Sigmoid colon (tissue), 7 donors: ENCODE data around the gene ARHGAP8. TPM values are rescaled to one million over a fixed set of nuclear protein-coding genes. Genes with fewer than 3 reads are reported as not detected.

Experiments used
- DNase-seq: peaks from one replicate; pipeline ENCODE4 v3.0.0-alpha.2; 2019
- H3K27ac ChIP-seq, 4 donors: fragments of 200-600 bp; sonication (generic); one replicate each; pipeline ENCODE4 v1.5.1; 2016 to 2019; ENCODE audit warnings: mild to moderate bottlenecking in 1 of 4
- H3K27me3 ChIP-seq, 3 donors: fragments of 200-600 bp; sonication (generic); one replicate each; pipeline ENCODE4 v1.5.1; 2019; ENCODE audit warnings: mild to moderate bottlenecking in 1 of 3
- H3K36me3 ChIP-seq, 4 donors: fragments of 200-600 bp; sonication (generic); one replicate each; pipeline ENCODE4 v1.5.1; 2016 to 2019
- H3K4me1 ChIP-seq, 4 donors: fragments of 200-600 bp; sonication (generic); one replicate each; pipeline ENCODE4 v1.5.1; 2017 to 2019
- H3K4me3 ChIP-seq, 4 donors: fragments of 200-600 bp; sonication (generic); one replicate each; pipeline ENCODE4 v1.5.1; 2017 to 2019; ENCODE audit warnings: mild to moderate bottlenecking in 2 of 4, moderate library complexity in 1 of 4
- H3K9me3 ChIP-seq, 4 donors: fragments of 200-600 bp in 3 of 4; sonication (generic) in 3 of 4; one replicate each; pipeline versions ENCODE4 v1.5.1 to v1.6.1; 2013 to 2019
- CTCF ChIP-seq, 4 experiments: fragments of 450-650 bp in 3 of 4; fragments of 200-600 bp in 1 of 4; IDR thresholded peaks; one replicate each; pipeline ENCODE4 v1.5.1; 2016 to 2019; ENCODE audit warnings: antibody characterized with exemption in 4 of 4, mild to moderate bottlenecking in 3 of 4, moderate library complexity in 2 of 4
- EP300 ChIP-seq, 4 donors: sonication (generic); formaldehyde crosslinking; IDR thresholded peaks; one replicate each; pipeline ENCODE4 v1.6.1; 2017; ENCODE audit warnings: antibody characterized with exemption in 4 of 4
- POLR2A ChIP-seq, 2 donors: fragments of 450-650 bp; IDR thresholded peaks; one replicate each; pipeline ENCODE4 v1.6.1; 2016; ENCODE audit warnings: antibody characterized with exemption in 2 of 2, mild to moderate bottlenecking in 2 of 2, moderate library complexity in 2 of 2
- POLR2AphosphoS5 ChIP-seq, 4 donors: sonication (generic); formaldehyde crosslinking; IDR thresholded peaks; one replicate each; pipeline ENCODE4 v1.6.1; 2017; ENCODE audit warnings: antibody characterized with exemption in 4 of 4
- WGBS, 2 donors: extraction: QIAGEN DNeasy Blood & Tissue Kit; methylation state at CpG; one replicate each; pipeline ENCODE4 v1.1.7; 2013; 5-methylcytosine and 5-hydroxymethylcytosine counted together
- intact Hi-C: fragments of 100-400 bp; cut with DNase I; formaldehyde crosslinking; loops from one replicate; pipeline ENCODE4 v1.15.1; 2023
- polyA plus RNA-seq, 3 donors: library from polyadenylated mRNA; stranded (reverse); fragments of 200-250 nt; gene quantifications; one replicate each; pipeline ENCODE4 v1.2.3, GENCODE V29; 2013
- total RNA-seq, 4 donors: library from RNA; depleted of rRNA; stranded (reverse); fragments of >200 nt; gene quantifications; one replicate each; pipeline ENCODE4 v1.1.0, GENCODE V29; 2016
- donor health status: healthy with polysubstance abuse.
- donor health status: Bipolar disorder and iron deficiency.
- donor health status: healthy.

ARHGAP8 gene
- total and polyA plus RNA-seq, 7 donors: 0.66 to 30.9 (median 6.0) TPM; not detected in 1

- Histone ChIP-seq H3K27me3 (peaks cover 7 to 33% (median 9%) of the 10 kb centered on the region in 3 donors), H3K4me1 (peaks cover 0 to 16% (median 15%) of the 10 kb centered on the region in 4 donors), H3K36me3 (no peaks in the 10 kb centered on the region), H3K9me3 (no peaks in the 10 kb centered on the region), H3K27ac (no peak overlapping the region), H3K4me3 (no peak overlapping the region)
- DNase-seq: no peak
- 55 to 83% methylated on average over 14 of the region's 14 CpGs for WGBS, 2 donors
- TF ChIP-seq EP300 (IDR thresholded peaks at IDR 0.05) (no peak), CTCF (IDR thresholded peaks at IDR 0.05) (no peak), POLR2A (IDR thresholded peaks at IDR 0.05) (no peak), POLR2AphosphoS5 (IDR thresholded peaks at IDR 0.05) (no peak)
- intact Hi-C loops: no loop called here
These were observed 18.8 kb upstream of the ARHGAP8 start for GRCh38 chr22:44733426-44734106.

GRCh38 chr22:44734278-44734677, 18.1 kb upstream of the ARHGAP8 start:
- H3K9me3 ChIP-seq: no peaks in the 10 kb centered on the region
- intact Hi-C loops: no loop called here
- TF ChIP-seq POLR2AphosphoS5 (IDR thresholded peaks at IDR 0.05) (no peak), EP300 (IDR thresholded peaks at IDR 0.05) (no peak), POLR2A (IDR thresholded peaks at IDR 0.05) (no peak), CTCF (IDR thresholded peaks at IDR 0.05) (no peak)
- no peak overlapping the region for H3K27ac ChIP-seq
- peaks cover 0 to 9% (median 8%) of the 10 kb centered on the region in 4 donors for H3K4me1 ChIP-seq
- H3K36me3 ChIP-seq: no peaks in the 10 kb centered on the region
- 72 to 78% methylated on average over 8 of the region's 8 CpGs for WGBS, 2 donors
- DNase-seq: no peak
- no peak overlapping the region for H3K4me3 ChIP-seq
- peaks cover 7 to 40% (median 9%) of the 10 kb centered on the region in 3 donors for H3K27me3 ChIP-seq

GRCh38 chr22:44734801-44735517, 17.4 kb upstream of the ARHGAP8 start:
- WGBS, 2 donors: 83 to 85% methylated on average over 23 of the region's 23 CpGs
- H3K4me3 ChIP-seq: no peak overlapping the region
- H3K27ac ChIP-seq: no peak overlapping the region
- TF ChIP-seq CTCF (IDR thresholded peaks at IDR 0.05) (no peak), POLR2AphosphoS5 (IDR thresholded peaks at IDR 0.05) (no peak), POLR2A (IDR thresholded peaks at IDR 0.05) (no peak), EP300 (IDR thresholded peaks at IDR 0.05) (no peak)
- intact Hi-C loops: loop anchor here (1.0 kb wide), 1 partner anchor 38 kb away; no protein-coding TSS in a partner anchor
- no peaks in the 10 kb centered on the region for H3K9me3 ChIP-seq
- H3K36me3 ChIP-seq: no peaks in the 10 kb centered on the region
- DNase-seq: no peak
- peaks cover 7 to 42% (median 9%) of the 10 kb centered on the region in 3 donors for H3K27me3 ChIP-seq
- H3K4me1 ChIP-seq: peaks cover 0 to 3% (median 1%) of the 10 kb centered on the region in 4 donors

GRCh38 chr22:44735518-44736428, 16.6 kb upstream of the ARHGAP8 start:
- Histone ChIP-seq H3K9me3 (no peaks in the 10 kb centered on the region), H3K4me3 (no peak overlapping the region), H3K27me3 (peaks cover 7 to 45% (median 9%) of the 10 kb centered on the region in 3 donors), H3K36me3 (no peaks in the 10 kb centered on the region), H3K27ac (no peak overlapping the region), H3K4me1 (no peaks in the 10 kb centered on the region)
- 30 to 47% methylated on average over 28 of the region's 28 CpGs for WGBS, 2 donors
- peak; percentile 82 for DNase-seq
- TF ChIP-seq POLR2AphosphoS5 (IDR thresholded peaks at IDR 0.05): no peak
- TF ChIP-seq EP300 (IDR thresholded peaks at IDR 0.05): no peak
- peak; percentile 78 to 99 (median 96) for TF ChIP-seq CTCF (IDR thresholded peaks at IDR 0.05)
- TF ChIP-seq POLR2A (IDR thresholded peaks at IDR 0.05): no peak
- intact Hi-C loops: loop anchor here (1.0 kb wide), 1 partner anchor 38 kb away; no protein-coding TSS in a partner anchor
